ENCODE measurements around the gene ALG14.

ALG14 gene

GRCh38 chr1:94980582-94981574 lies 91.9 kb downstream of the ALG14 start:
- no peak overlapping the region for H3K27ac ChIP-seq (ENCODE audit: poor library complexity, severe bottlenecking)
- no peak overlapping the region for H3K4me3 ChIP-seq (ENCODE audit: severe bottlenecking)
- no peaks in the 10 kb centered on the region for H3K36me3 ChIP-seq (ENCODE audit: low read depth)
- no peak for TF ChIP-seq CTCF (IDR thresholded peaks at IDR 0.05; ENCODE audit: poor library complexity, severe bottlenecking)
- DNase-seq (ENCODE audit: low spot score) (no peak), ATAC-seq (ENCODE audit: low read depth) (peak; percentile 23; the same call in 1 of the 3 replicates)
- no peaks in the 10 kb centered on the region for H3K27me3 ChIP-seq (ENCODE audit: insufficient read depth, poor library complexity, severe bottlenecking)
- H3K4me1 ChIP-seq (ENCODE audit: insufficient read depth, poor library complexity, severe bottlenecking), result peaks cover 13% of the 10 kb centered on the region
- no peaks in the 10 kb centered on the region for H3K9me3 ChIP-seq (ENCODE audit: severe bottlenecking)

DNA sequence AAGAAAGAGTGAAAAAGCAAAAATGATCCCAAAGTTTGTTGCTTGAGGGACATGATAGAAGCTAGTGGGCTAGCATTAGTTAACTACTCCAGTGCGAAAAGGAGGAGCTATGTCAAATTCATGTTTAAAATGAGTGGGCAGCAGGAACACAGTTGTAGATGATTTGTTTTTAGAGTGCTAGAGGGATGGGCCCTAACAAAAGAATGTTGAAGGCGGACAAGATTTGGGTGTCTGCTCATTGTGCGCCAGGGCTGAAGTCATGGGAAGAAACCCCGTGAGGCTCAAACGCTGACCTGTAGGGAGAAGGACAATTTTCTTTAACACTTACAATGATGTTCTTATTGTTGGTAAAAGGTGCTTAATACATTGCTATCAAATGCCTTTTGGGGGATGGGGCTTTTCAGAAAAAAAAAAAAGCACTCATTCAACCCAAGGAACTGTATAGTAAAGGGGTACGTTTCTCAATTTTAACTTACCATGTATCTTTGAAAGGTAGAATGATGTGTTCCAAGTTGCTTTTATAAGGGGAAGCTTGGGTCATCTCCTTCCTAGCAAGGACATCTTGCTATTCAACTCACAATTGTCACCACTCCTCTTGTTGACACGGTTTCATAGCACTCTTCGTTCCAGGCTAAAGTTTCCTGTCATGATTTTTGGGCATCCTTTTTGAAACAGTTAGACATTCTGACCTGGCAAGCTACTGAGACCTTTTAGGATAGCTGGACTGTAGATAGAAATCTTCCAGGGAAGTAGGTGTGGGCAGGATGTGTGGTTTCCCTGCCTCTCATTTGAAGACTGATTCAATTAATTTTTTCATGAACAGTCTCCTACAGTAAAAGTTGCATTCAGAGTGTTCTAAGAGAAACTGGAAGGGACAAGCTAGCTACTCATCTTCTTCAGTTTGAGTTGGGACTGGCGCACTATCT lies 92.8 kb downstream of the ALG14 start:
- H3K27ac ChIP-seq (ENCODE audit: poor library complexity, severe bottlenecking), result no peak overlapping the region
- H3K4me1 ChIP-seq (ENCODE audit: insufficient read depth, poor library complexity, severe bottlenecking), result peaks cover 13% of the 10 kb centered on the region
- ATAC-seq (ENCODE audit: low read depth) (no peak), DNase-seq (ENCODE audit: low spot score) (no peak)
- no peaks in the 10 kb centered on the region for H3K36me3 ChIP-seq (ENCODE audit: low read depth)
- no peaks in the 10 kb centered on the region for H3K9me3 ChIP-seq (ENCODE audit: severe bottlenecking)
- TF ChIP-seq CTCF (IDR thresholded peaks at IDR 0.05; ENCODE audit: poor library complexity, severe bottlenecking), result no peak
- H3K4me3 ChIP-seq (ENCODE audit: severe bottlenecking), result no peak overlapping the region
- H3K27me3 ChIP-seq (ENCODE audit: insufficient read depth, poor library complexity, severe bottlenecking), result no peaks in the 10 kb centered on the region

- H3K9me3 ChIP-seq (ENCODE audit: severe bottlenecking), result no peaks in the 10 kb centered on the region
- H3K27ac ChIP-seq (ENCODE audit: poor library complexity, severe bottlenecking), result no peak overlapping the region
- no peak overlapping the region for H3K4me3 ChIP-seq (ENCODE audit: severe bottlenecking)
- ATAC-seq (ENCODE audit: low read depth), result no peak
- H3K36me3 ChIP-seq (ENCODE audit: low read depth), result no peaks in the 10 kb centered on the region
- peaks cover 20% of the 10 kb centered on the region for H3K4me1 ChIP-seq (ENCODE audit: insufficient read depth, poor library complexity, severe bottlenecking)
- H3K27me3 ChIP-seq (ENCODE audit: insufficient read depth, poor library complexity, severe bottlenecking), result no peaks in the 10 kb centered on the region
- DNase-seq (ENCODE audit: low spot score), result no peak
- no peak for TF ChIP-seq CTCF (IDR thresholded peaks at IDR 0.05; ENCODE audit: poor library complexity, severe bottlenecking)
These were observed 93.6 kb downstream of the ALG14 start for GRCh38 chr1:94979131-94979530.

DNA sequence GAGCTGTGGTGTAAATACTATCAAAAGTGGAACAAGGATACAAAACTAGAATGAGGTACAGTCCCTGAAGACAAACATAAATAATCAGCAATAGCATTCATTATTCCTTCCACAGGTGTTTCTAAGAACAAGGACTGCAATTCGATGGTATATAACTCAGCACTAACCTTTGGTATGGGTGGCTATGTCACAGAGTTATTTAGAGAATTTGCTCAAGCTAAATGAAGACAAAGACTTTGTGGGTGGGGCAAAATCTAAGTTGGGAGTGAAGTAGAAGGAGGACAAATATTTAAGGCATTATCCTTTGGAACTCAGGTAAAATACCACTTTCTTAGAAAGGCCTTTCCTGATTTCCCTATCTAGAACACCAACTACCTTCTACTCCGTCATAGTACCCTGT lies 94.3 kb downstream of the ALG14 start:
- no peaks in the 10 kb centered on the region for H3K36me3 ChIP-seq (ENCODE audit: low read depth)
- H3K4me3 ChIP-seq (ENCODE audit: severe bottlenecking), result no peak overlapping the region
- H3K4me1 ChIP-seq (ENCODE audit: insufficient read depth, poor library complexity, severe bottlenecking), result peaks cover 19% of the 10 kb centered on the region
- no peaks in the 10 kb centered on the region for H3K9me3 ChIP-seq (ENCODE audit: severe bottlenecking)
- H3K27me3 ChIP-seq (ENCODE audit: insufficient read depth, poor library complexity, severe bottlenecking), result no peaks in the 10 kb centered on the region
- no peak for DNase-seq (ENCODE audit: low spot score)
- ATAC-seq (ENCODE audit: low read depth), result no peak
- H3K27ac ChIP-seq (ENCODE audit: poor library complexity, severe bottlenecking), result no peak overlapping the region
- no peak for TF ChIP-seq CTCF (IDR thresholded peaks at IDR 0.05; ENCODE audit: poor library complexity, severe bottlenecking)
